GM12878 (cell line): Measurements from ENCODE around the gene ATP5PD. TPM values are rescaled to one million over a fixed set of nuclear protein-coding genes. Genes with fewer than 3 reads are reported as not detected.
"Not testable (repeated sequence)": the region's sequence is repeated elsewhere in the genome, so short reads cannot be mapped to it uniquely, and the experiment has no call there.

Experiments
- ATAC-seq: fragments of 200-7000 bp; cut with Tn5 transposase; 3 replicates; pipeline ENCODE4 v1.9.1; 2020; ENCODE audit warnings: mild to moderate bottlenecking, moderate library complexity
- BruUV-seq: library from RNA; stranded (reverse); fragments of 400-500 nt; replicated peaks from 2 replicates; lab custom pipeline; 2021; lab: Mats Ljungman, UMichigan
- CTCF ChIA-PET: fragments of 300-600 bp; sonication (Branson Sonifier 250); formaldehyde crosslinking; extraction: SDS; loops from one replicate; lab custom pipeline; 2021; ENCODE audit warnings: inconsistent platforms; lab: Yijun Ruan, JAX
- POLR2A ChIA-PET: fragments of 350-600 bp; formaldehyde crosslinking; extraction: SDS; loops from one replicate; lab custom pipeline; 2021; ENCODE audit warnings: inconsistent platforms; lab: Charles Lee
- RAD21 ChIA-PET: fragments of 300-600 bp; sonication (Branson Sonifier 250); formaldehyde crosslinking; loops from one replicate; lab custom pipeline; 2023; ENCODE audit warnings: antibody characterized with exemption; ENCODE audit not compliant: unreplicated experiment; lab: Charles Lee
- SMC1A ChIA-PET: fragments of 300-600 bp; sonication (Branson Sonifier 250); formaldehyde crosslinking; loops from one replicate; lab custom pipeline; 2023; ENCODE audit not compliant: unreplicated experiment, uncharacterized antibody; lab: Charles Lee
- DNase-seq: peaks from one replicate; pipeline ENCODE4 v3.0.0-alpha.2; 2011; ENCODE audit warnings: low read depth, low spot score
- FAIRE-seq: peaks from 3 replicates; lab custom pipeline; 2011; peaks lifted over from hg19 to GRCh38; lab: Jason Lieb, UNC
- H2AFZ ChIP-seq: 2 replicates; pipeline ENCODE4 v1.6.0; 2011; ENCODE audit warnings: low read depth, low read length, control low read depth; ENCODE audit not compliant: control insufficient read depth
- H3K27ac ChIP-seq: 2 replicates; pipeline ENCODE4 v1.5.1; 2011; ENCODE audit warnings: control low read depth; ENCODE audit not compliant: control insufficient read depth, insufficient read depth
- H3K27me3 ChIP-seq, 2 experiments: replicated peaks in 1 of 2; 2 replicates each; pipeline versions ENCODE4 v1.6.0 to v1.6.1; 2011; ENCODE audit warnings: low read length in 1 of 2; ENCODE audit not compliant: control insufficient read depth in 2 of 2, insufficient read depth in 2 of 2
- H3K36me3 ChIP-seq, 2 experiments: 2 replicates each; pipeline ENCODE4 v1.5.1; 2011; ENCODE audit warnings: low read length in 1 of 2; ENCODE audit not compliant: control insufficient read depth in 2 of 2, insufficient read depth in 2 of 2
- H3K4me1 ChIP-seq: 2 replicates; pipeline ENCODE4 v1.6.1; 2011; ENCODE audit warnings: mild to moderate bottlenecking, low read length, moderate library complexity, mixed read lengths; ENCODE audit not compliant: control insufficient read depth, insufficient read depth
- H3K4me2 ChIP-seq: 2 replicates; pipeline ENCODE4 v1.6.0; 2011; ENCODE audit warnings: control low read depth; ENCODE audit not compliant: control insufficient read depth, insufficient read depth
- H3K4me3 ChIP-seq: fragments of 200-600 bp; sonication (generic); 2 replicates; pipeline ENCODE4 v1.5.1; 2016
- H3K79me2 ChIP-seq: 2 replicates; pipeline ENCODE4 v1.6.0; 2011; ENCODE audit warnings: low read length; ENCODE audit not compliant: control insufficient read depth, insufficient read depth
- H3K9ac ChIP-seq: 2 replicates; pipeline ENCODE4 v1.8.0; 2011; ENCODE audit warnings: low read length, control low read depth, mixed read lengths; ENCODE audit not compliant: control insufficient read depth, insufficient read depth
- H3K9me3 ChIP-seq: replicated peaks from 3 replicates; pipeline ENCODE4 v1.5.1; 2011; ENCODE audit warnings: mild to moderate bottlenecking, low read length; ENCODE audit not compliant: control insufficient read depth, insufficient read depth
- H4K20me1 ChIP-seq: 2 replicates; pipeline ENCODE4 v1.6.0; 2011; ENCODE audit not compliant: control insufficient read depth, insufficient read depth
- ATF7 ChIP-seq: fragments of 450-650 bp; IDR thresholded peaks from 2 replicates; pipeline ENCODE4 v1.6.1; 2016; ENCODE audit warnings: low read depth, mild to moderate bottlenecking
- ZNF592 ChIP-seq: fragments of 450-650 bp; IDR thresholded peaks from 2 replicates; pipeline ENCODE4 v1.6.1; 2017; ENCODE audit warnings: mild to moderate bottlenecking, moderate library complexity
- WGBS: methylation state at CpG from one replicate; pipeline ENCODE4 v1.1.6; 2016; ENCODE audit warnings: low lambda C conversion rate; ENCODE audit not compliant: insufficient replicate concordance, insufficient coverage; ENCODE audit errors: missing lambda C conversion rate; 5-methylcytosine and 5-hydroxymethylcytosine counted together
- in situ Hi-C: fragments of 300-500 bp; cut with MboI; formaldehyde crosslinking; loops from 9 replicates; pipeline ENCODE4 v1.14.3; 2018; ENCODE audit warnings: mixed read lengths
- intact Hi-C: fragments of 100-400 bp; cut with micrococcal nuclease; formaldehyde crosslinking; loops from one replicate; pipeline ENCODE4 v1.14.2; 2022; ENCODE audit not compliant: unreplicated experiment
- polyA plus RNA-seq, 11 experiments: library from polyadenylated mRNA; depleted of rRNA in 4 of 11; unstranded in 6 of 11; stranded (reverse) in 5 of 11; fragments of >200 nt; fragmentation: Nextera tagmentation in 4 of 11; fragmentation: Illumina TruSeq in 1 of 11; extraction: Ambion mirVana in 4 of 11; extraction: Trizol in 1 of 11; gene quantifications; 1 replicate in 1 of 11; 2 replicates in 10 of 11; pipeline versions ENCODE4 v1.2.1 to v1.2.3, GENCODE V29; 2011 to 2016; ENCODE audit warnings: inconsistent platforms in 2 of 11, missing spikeins in 2 of 11, low read depth in 1 of 11
- total RNA-seq, 4 experiments: library from RNA; depleted of rRNA in 3 of 4; stranded (reverse); fragments of >200 nt in 3 of 4; fragmentation: Illumina TruSeq in 1 of 4; extraction: Trizol in 1 of 4; gene quantifications; 2 replicates each; pipeline versions ENCODE4 v1.2.1 to v1.2.3, GENCODE V29; 2013 to 2021

The ATP5PD gene
- total and polyA plus RNA-seq, 10 of the 15 experiments (the other 5 are each of a cell fraction or from before 2014, with no cell fraction given), result 172 to 772 (median 321) TPM

GRCh38 chr17:75073618-75074047 lies 26.9 kb upstream of the ATP5PD start:
- no peaks in the 10 kb centered on the region for H3K27me3 ChIP-seq
- no peak overlapping the region for H2AFZ ChIP-seq
- no peak overlapping the region for H3K9ac ChIP-seq
- TF ChIP-seq ZNF592 (no peak), ATF7 (no peak)
- POLR2A ChIA-PET, result interaction anchor here (0.6 to 1.5 kb wide), 7 partner anchors 8 to 56 kb away, joined by 3 to 5 read pairs (median 3); no protein-coding TSS in a partner anchor
- SMC1A ChIA-PET, result interaction anchor here (0.6 to 1.8 kb wide), 4 partner anchors 14 to 112 kb away, joined by 3 to 6 read pairs (median 4); no protein-coding TSS in a partner anchor
- WGBS, result 70% methylated on average over 5 of the region's 5 CpGs
- no peaks in the 10 kb centered on the region for H4K20me1 ChIP-seq
- no peaks in the 10 kb centered on the region for H3K9me3 ChIP-seq
- RAD21 ChIA-PET, result interaction anchor here (1.4 kb wide), 1 partner anchor 40 kb away, joined by 6 read pairs; no protein-coding TSS in a partner anchor
- no peaks in the 10 kb centered on the region for H3K79me2 ChIP-seq
- CTCF ChIA-PET, result interaction anchor here (0.6 to 1.7 kb wide), 7 partner anchors 11 to 128 kb away, joined by 3 to 8 read pairs (median 3); partner anchors contain the start of genes NT5C and SLC16A5
- DNase-seq (no peak), FAIRE-seq (no peak), ATAC-seq (no peak)
- BruUV-seq, result no TSS peak
- H3K36me3 ChIP-seq, result no peaks in the 10 kb centered on the region
- intact Hi-C loops, result no loop called here
- no peak overlapping the region for H3K4me3 ChIP-seq
- peaks cover 17% of the 10 kb centered on the region for H3K4me1 ChIP-seq
- in situ Hi-C loops, result no loop called here
- no peak overlapping the region for H3K4me2 ChIP-seq
- H3K27ac ChIP-seq, result no peak overlapping the region

GRCh38 chr17:75072909-75073308 lies 26.1 kb upstream of the ATP5PD start:
- SMC1A ChIA-PET, FAIRE-seq, H3K79me2 ChIP-seq, H3K9ac ChIP-seq, H4K20me1 ChIP-seq, H3K4me2 ChIP-seq, ATAC-seq, H3K27ac ChIP-seq, H3K9me3 ChIP-seq, H3K27me3 ChIP-seq, in situ Hi-C loops, BruUV-seq, DNase-seq, H3K4me3 ChIP-seq, intact Hi-C loops, H2AFZ ChIP-seq, H3K36me3 ChIP-seq: not testable (repeated sequence)
- CTCF ChIA-PET, result interaction anchor here (0.6 to 1.7 kb wide), 7 partner anchors 11 to 129 kb away, joined by 3 to 8 read pairs (median 3); partner anchors contain the start of genes NT5C and SLC16A5
- H3K4me1 ChIP-seq, result peaks cover 10% of the 10 kb centered on the region
- POLR2A ChIA-PET, result interaction anchor here (0.6 to 1.3 kb wide), 5 partner anchors 9 to 223 kb away, joined by 3 to 7 read pairs (median 3); no protein-coding TSS in a partner anchor
- WGBS, result 78% methylated on average over 5 of the region's 5 CpGs
- RAD21 ChIA-PET, result interaction anchor here (1.4 kb wide), 1 partner anchor 41 kb away, joined by 6 read pairs; no protein-coding TSS in a partner anchor
